Measurements from ENCODE around the gene TFF1.

- no peak for TF ChIP-seq EZH2 (optimal IDR thresholded peaks at IDR 0.05; ENCODE audit: low read depth, low read length)
- TF ChIP-seq, protein P1, sequence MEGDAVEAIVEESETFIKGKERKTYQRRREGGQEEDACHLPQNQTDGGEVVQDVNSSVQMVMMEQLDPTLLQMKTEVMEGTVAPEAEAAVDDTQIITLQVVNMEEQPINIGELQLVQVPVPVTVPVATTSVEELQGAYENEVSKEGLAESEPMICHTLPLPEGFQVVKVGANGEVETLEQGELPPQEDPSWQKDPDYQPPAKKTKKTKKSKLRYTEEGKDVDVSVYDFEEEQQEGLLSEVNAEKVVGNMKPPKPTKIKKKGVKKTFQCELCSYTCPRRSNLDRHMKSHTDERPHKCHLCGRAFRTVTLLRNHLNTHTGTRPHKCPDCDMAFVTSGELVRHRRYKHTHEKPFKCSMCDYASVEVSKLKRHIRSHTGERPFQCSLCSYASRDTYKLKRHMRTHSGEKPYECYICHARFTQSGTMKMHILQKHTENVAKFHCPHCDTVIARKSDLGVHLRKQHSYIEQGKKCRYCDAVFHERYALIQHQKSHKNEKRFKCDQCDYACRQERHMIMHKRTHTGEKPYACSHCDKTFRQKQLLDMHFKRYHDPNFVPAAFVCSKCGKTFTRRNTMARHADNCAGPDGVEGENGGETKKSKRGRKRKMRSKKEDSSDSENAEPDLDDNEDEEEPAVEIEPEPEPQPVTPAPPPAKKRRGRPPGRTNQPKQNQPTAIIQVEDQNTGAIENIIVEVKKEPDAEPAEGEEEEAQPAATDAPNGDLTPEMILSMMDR (IDR thresholded peaks at IDR 0.05; ENCODE audit: low read length) = no peak
Measured at GRCh38 chr21:42370894-42371654, 4.7 kb upstream of the TFF1 start.
